ENCODE data around the gene COX7A2L. TPM values are rescaled to one million over a fixed set of nuclear protein-coding genes. Genes with fewer than 3 reads are reported as not detected.
"Not testable (repeated sequence)": the region's sequence is repeated elsewhere in the genome, so short reads cannot be mapped to it uniquely, and the experiment has no call there.

Gene COX7A2L
- total RNA-seq, 1 donor from 2014 or later = 79.1 TPM

GRCh38 chr2:42366411-42366810 is 5.4 kb upstream of the COX7A2L start:
- no peak for ATAC-seq

GRCh38 chr2:42364658-42365057 is 3.6 kb upstream of the COX7A2L start:
- ATAC-seq = no peak

GRCh38 chr2:42363413-42363812 is 2.4 kb upstream of the COX7A2L start:
- ATAC-seq = no peak

DNA sequence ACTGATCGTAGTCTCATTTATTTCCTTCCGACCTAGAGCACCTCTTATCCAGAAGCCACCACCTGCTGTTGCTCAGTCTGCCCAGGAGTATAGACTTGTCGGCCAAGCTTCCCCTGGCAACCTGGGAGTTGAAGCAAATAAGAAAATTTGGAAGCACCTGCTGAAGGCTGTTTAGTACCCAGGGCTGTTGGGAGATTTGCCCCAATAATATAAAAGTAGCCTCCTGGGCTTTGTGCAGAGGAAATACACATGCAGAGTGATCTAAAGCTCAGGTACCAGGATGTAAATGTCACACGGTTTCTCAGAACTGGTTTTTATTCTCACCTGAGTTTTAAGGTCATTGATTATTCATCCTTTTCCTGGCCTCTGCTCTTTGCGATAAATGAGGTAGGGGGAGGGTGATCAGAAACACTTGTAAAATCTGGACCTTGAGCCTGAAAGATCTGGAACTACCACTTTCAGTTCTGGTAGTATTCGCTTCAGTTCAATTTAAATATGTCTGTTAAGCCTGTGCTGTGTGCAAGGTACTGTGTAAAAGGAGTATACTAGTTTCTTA is 789 bp upstream of the COX7A2L start:
- ATAC-seq = no peak

GRCh38 chr2:42360493-42360889 is 526 bp downstream of the COX7A2L start:
- ATAC-seq = no peak

DNA sequence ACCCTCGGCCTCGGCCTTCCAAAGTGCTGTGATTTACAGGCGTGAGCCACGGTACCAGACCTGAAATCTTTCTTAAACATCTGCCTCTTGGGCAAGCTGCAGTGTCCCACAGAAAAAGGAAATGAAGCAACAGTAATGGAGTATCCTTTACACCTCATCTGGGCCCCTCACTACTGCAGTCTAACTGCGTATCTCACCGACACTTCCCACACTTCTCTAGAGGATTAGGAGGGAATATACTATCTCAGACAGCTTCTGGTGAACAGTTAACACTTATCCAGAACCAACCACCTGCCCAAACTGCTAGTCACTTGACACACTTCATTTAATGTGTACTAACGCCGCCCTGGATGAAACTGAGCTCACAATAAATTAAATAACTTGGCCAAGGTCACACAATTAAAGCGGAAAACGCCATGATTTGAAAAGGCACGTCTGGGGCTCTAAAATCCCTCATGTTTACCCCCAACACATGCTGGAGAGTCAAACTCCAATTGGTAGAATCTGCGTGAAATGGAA is 993 bp downstream of the COX7A2L start:
- no peak for ATAC-seq

- no peak for ATAC-seq
Measured at GRCh38 chr2:42359304-42359964, 1.6 kb downstream of the COX7A2L start.

GRCh38 chr2:42353792-42354429 is 7.1 kb downstream of the COX7A2L start:
- ATAC-seq = no peak

GRCh38 chr2:42351864-42352263 is 9.2 kb downstream of the COX7A2L start:
- no peak for ATAC-seq

DNA sequence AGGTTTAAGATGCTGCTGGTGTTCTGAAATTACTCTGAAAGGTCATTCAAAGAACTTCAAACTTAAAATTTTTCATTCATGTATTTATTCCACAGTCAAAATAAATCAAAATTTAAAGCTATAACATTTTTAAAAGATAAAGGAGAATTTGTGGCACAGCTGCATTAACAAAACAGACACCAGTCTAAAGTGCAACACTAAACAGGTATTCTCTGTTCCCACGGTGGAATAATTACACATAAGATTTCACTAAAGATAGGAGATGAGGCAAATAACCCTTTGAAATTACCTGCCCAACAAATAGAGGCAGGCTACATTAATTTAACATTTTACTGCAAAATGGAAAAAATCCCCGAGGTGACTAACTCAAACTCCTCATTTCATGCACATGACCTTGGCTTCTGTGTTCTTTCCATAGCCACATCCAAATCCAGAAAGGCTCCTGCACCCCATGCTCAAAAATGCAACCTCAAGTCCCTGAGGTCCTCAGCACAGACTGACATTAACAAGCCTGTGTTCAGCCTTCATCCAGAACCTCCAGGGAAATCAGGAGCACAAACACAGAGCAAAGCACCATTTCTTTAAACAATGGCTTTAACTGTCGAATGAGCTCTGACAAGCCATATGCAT is 10.5 kb downstream of the COX7A2L start:
- ATAC-seq = no peak

GRCh38 chr2:42348113-42348805 is 12.8 kb downstream of the COX7A2L start:
- ATAC-seq = no peak

GRCh38 chr2:42347518-42347917 is 13.5 kb downstream of the COX7A2L start:
- not testable (repeated sequence) for ATAC-seq

- ATAC-seq = not testable (repeated sequence)
Measured at GRCh38 chr2:42346856-42347255, 14.2 kb downstream of the COX7A2L start.

DNA sequence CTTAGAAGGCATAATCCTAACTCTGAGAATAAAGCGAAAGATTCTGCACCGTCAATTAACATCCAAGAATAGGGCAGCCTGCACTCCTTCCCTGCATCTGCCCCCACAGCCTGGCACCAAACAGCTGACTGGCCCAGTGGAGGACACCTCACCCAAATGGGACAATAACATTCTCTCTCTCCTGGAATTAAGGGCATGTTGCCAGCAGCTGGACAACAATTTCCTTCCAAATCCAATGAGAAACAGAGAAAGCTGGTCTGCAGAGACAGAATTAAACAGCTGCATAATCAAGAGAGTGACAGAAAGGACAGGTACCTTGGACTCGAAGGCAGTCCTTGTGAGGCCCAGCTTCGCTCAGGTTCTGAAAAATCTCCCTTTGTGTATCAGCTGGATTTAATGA is 15.0 kb downstream of the COX7A2L start:
- no peak for ATAC-seq

DNA sequence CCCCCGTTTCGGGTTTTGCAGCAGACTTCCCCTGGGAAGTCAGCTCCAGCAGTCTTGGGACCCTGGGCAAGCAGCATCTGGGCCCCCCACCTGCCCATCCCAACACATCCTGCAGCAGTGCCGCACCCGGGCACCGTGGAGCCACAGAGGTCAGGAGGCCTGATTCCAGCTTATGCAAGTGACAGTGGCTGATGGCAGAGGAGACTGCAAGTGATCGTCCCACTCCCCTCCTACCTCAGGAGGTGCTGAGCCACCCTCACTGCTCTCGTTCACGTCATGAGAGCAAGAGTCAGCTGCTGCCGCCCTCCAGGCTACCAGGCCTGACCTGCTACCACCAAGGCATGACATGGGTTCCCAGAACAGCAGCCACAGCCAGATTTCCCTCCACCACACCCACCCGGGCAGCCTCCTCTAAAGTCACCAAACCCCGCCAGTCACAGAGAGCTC is 18.2 kb downstream of the COX7A2L start:
- ATAC-seq = no peak

DNA sequence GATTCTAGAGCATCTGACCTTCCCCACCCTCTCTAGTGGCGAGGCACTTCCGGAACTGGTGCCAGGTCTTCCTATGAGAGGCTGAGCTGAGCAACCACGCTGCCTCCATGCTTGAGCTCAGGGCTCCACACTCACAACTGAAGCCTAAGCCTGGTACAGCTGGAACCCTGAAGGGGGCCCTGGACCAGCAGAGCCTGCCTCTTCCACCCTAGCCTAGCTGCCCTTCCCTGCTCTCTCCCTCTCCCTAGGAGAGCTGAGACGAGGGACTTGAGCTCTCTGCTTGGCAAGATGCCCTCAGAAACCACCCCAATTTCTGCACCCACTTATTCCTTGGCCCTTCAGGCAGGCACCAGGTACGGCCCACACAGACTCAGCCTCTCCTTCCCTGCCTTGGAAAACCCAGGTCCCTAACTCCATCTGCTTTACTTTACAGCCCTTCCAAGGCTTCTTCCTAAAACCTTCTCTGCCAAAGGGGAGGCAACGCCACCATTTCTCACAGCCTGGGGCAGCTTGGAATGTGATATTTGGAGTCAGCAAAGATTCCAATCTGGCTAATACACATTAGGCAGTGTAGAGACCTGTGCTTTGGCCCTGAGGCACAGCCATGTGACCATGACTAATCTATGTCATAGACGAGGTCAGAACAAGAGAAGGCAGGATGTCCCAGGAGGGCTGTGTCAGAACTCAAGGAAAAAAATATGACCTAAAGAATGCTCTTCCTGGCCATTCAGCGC is 18.8 kb downstream of the COX7A2L start:
- ATAC-seq = peak; percentile 93

- no peak for ATAC-seq
Measured at GRCh38 chr2:42340938-42341636, 19.9 kb downstream of the COX7A2L start.

GRCh38 chr2:42340045-42340937 is 20.7 kb downstream of the COX7A2L start:
- ATAC-seq = no peak

DNA sequence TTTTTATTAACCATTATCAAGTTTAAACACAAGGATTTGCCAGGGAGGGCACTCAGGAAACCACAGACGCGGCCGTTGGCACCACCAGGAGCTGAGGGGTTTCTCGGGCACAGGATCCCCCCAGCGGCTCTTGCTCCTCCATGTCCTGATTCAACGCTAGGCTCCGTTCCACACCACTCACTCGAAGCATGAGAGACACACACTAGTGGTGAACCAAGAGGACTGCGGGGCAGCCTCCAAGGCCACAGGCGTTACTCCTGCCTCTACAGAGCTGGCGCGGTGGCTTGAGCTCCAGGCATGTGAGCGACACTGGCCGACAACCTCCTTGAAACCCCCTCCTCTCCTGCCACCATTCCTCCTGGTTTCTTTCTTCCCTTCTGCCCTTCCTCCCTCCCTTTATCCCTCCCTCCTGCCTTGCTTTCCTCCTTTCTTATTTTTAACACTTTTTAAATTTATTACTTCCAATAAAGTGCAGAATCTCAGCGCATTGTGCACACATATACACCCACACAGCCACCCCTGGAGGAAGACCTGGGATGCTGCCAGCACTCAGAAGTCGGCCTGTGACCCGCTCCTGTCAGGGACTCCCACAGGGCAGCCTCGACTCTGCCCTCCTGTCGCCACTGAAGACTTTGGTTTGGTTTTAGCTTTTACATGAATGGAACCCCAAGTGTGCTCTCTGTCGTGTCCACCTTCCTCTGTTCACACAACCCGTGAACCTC is 21.7 kb downstream of the COX7A2L start:
- ATAC-seq = no peak
